HG02852 (cell line): ENCODE data around the gene APOBEC3F.
"Not testable (repeated sequence)": the region's sequence is repeated elsewhere in the genome, so short reads cannot be mapped to it uniquely, and the experiment has no call there.

Experiments used
- ATAC-seq: cut with Tn5 transposase; IDR thresholded peaks from one replicate; pipeline ENCODE4 v1.9.1; 2021; ENCODE audit warnings: mild to moderate bottlenecking, moderate library complexity; ENCODE audit not compliant: unreplicated experiment

Gene APOBEC3F

DNA sequence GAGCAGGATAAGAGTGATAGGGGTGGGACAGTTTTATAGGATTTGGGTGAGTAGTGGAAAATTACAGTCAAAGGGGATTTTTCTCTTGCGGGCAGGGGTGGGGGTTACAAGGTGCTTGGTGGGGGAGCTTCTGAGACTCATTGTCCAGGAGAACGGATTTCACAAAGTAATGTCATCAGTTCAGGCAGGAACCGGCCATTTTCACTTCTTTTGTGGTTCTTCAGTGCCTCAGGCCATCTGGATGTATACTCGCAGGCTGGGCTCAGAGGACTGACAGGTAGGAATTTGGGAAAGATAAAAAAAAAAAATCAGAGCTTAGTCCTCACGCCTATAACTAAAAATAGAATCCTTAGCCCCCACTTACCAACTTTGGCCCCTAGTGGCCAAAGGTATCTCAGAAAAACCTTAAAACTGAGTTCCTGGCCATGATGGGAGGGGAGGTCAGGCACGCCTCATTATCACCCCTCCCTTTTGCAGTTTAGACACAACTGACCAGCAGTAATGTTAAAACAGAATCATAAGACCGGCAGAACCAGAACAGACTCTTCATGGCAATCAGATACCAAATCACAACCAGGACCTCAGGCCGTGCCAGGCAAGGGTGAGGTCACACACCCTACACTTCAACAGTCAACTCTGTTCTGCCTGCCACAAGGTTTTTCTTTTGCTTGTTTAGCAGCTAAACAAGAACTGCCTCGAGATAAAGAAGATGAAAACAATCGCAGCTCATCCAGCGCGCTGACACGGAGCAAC is 27.5 kb downstream of the APOBEC3F start:
- no peak for ATAC-seq

DNA sequence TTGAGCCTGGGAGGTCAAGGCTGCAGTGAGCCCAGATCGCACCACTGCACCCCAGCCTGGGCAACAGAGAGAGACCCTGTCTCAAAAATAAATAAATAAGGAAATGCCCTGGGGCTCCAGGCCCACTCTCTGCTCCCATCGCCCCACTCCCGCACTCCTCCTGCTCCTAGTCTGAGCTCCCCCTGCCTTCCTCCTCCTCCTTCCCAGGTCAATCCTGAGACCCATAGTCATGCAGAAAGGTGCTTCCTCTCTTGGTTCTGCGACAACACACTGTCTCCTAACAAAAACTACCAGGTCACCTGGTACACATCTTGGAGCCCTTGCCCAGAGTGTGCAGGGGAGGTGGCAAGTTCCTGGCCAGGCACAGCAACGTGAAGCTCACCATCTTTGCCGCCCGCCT is 29.5 kb downstream of the APOBEC3F start:
- no peak for ATAC-seq

DNA sequence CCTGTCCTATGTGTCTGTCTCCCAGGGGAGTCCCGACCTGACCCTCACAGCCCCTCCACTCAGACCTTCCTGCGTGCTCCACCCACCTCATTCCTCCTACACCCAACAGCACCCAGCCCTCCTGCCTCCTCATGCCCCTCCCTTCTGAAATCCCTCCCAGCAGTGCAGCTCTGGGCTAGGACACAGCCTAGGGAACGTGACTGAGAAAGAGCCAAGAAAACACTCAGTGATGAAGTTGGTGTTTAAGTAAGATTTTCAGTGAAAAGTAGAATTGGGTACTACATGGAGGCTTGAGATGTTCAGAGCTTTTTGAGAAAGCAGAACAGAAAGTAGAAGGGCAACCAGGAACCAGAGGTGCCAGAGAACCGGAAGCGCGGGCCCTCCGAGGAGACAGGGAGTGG is 31.9 kb downstream of the APOBEC3F start:
- ATAC-seq: not testable (repeated sequence)

DNA sequence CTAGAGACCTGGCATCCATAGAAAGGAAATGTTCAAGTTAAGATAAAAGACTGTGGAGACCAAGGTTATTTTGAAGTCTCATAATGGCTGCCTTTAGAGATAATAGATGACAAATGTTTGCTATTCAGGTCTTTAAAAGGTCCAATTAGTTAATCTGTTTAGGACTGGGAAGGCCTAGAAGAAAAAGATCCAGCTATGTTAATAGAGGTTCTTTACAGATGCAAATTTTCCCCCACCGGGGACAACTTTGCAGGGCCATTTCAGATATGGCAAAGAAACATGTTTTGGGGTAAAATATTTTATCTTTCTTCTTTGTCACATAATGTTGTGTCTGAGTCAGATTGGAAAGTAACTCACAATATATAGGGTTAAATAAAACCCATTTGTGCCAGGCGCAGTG is 33.3 kb downstream of the APOBEC3F start:
- ATAC-seq: no peak

DNA sequence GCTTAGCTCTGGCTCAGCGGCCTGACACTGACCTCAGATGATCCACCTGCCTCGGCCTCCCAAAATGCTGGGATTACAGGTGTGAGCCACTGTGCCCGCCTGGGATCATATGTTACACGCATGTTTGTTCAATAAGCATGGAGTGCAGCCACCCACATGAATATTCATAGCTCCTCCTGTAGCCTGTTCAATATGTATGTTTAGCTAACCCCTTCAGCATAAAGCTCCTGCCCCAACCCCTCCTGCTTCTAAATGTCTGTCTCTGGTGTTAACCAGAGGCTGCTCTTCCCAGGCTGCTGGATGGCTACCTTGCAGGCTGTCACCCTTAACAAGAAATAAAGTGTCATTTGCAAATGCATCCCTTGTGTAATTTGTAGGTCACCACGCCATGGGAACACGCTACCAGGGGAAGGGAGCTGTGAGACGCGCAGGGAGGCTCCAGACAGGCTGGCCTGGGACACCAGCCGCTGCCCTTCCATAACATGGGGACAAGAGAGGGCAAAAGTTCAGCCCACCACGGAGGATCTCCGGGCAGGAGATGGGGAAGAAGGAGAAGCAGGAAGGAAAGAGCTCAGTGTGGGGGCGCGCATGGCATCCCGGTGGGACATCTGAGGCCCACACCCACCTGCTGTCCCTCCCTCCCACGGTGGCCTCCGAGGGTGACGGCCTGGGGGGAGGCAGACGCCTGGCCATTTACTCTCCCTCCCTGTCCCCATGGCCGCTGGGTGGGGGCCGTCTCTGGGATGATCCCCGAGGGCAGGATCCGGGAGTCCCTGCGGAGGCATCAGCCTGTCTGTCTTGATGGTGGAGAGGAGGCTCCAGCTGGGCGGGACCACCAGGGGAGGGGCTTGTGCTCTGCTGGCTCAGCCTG is 35.7 kb downstream of the APOBEC3F start:
- not testable (repeated sequence) for ATAC-seq

DNA sequence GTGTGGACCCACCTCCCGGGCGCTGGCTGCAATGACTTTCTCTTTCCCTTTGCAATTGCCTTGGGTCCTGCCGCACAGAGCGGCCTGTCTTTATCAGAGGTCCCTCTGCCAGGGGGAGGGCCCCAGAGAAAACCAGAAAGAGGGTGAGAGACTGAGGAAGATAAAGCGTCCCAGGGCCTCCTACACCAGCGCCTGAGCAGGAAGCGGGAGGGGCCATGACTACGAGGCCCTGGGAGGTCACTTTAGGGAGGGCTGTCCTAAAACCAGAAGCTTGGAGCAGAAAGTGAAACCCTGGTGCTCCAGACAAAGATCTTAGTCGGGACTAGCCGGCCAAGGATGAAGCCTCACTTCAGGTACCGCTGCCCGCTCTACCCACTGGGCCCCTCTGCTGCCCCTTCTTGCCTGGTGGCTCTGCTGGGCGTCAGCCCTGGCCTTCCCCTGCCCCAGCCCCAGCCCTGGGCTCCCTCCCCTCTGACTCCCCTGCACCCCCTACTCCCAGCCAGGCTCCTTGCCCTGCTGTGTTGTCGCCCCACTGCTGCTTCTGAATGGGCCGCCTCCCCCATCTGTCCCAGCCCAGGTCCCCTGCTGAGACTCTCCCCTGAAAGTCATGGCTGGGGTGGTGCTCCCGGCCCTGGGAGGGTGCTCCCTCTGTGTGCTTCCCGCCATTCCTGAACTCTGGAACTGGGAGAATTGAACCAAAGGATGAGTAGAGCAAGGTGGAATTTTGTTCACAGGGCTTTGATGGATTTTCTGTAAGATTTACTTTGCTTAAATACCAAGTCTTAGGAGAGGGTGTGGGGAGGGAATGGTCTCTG is 36.6 kb downstream of the APOBEC3F start, which contains the start of gene APOBEC3G:
Gene APOBEC3G, plus strand, starts transcription at position 250 of the 815 bp plus-strand sequence. Its CDS starts 87 bp downstream, at position 337.
- ATAC-seq: peak; percentile 74

DNA sequence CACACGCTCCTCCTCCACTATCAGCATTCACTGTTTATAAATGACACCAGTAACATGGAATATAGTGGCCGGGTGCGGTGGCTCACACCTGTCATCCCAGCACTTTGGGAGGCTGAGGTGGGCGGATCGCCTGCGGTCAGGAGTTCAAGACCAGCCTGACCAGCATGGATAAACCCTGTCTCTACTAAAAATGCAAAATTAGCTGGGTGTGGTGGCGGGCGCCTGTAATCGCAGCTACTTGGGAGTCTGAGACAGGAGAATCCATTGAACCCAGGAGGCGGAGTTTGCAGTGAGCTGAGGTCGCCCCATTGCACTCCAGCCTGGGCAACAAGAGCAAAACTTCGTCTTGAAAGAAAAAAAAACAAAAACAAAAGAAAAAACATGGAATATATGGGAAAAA is 37.2 kb downstream of the APOBEC3F start:
- not testable (repeated sequence) for ATAC-seq

DNA sequence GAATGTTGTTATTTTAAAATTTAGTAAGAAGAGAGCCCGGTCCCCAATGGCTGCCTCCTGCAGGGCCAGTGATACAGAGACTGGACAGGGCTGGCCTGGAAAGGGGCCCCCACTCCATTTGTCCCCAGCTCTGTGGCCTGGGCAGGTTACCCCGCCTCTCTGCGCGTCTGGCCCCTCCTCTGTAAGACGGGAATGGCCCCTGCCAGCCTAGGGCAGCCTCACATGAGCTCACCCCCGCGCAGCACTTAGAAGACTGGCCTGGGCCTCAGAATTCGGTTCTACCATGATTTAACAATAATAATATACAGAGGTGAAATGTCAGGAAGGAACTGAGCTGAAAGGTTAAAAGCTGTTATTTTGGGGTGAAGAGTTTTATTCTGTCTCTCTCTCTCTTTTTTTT is 37.7 kb downstream of the APOBEC3F start:
- no peak for ATAC-seq

DNA sequence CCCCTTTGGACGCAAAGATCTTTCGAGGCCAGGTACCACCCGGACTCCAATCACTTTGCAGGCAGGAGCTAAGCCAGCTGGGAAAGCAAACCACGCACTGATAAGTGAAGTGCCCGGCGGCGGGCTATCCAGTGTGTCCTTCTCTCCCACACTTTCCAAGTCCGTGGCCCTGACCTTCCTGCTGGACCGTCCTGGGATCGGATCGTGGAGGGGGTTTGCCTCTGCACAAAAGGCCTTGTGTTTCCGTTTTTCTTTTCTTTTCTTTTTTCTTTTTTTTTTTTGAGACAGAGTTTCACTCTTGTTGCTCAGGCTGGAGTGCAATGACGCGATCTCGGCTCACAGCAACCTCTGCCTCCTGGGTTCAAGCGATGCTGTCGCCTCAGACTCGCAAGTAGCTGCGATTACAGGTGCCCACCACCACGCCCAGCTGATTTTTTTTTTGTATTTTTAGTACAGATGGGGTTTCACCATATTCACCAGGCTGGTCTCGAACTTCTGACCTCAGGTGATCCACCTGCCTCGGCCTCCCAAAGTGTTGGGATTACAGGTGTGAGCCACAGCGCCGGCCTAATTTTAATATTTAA is 38.5 kb downstream of the APOBEC3F start:
- ATAC-seq: not testable (repeated sequence)

DNA sequence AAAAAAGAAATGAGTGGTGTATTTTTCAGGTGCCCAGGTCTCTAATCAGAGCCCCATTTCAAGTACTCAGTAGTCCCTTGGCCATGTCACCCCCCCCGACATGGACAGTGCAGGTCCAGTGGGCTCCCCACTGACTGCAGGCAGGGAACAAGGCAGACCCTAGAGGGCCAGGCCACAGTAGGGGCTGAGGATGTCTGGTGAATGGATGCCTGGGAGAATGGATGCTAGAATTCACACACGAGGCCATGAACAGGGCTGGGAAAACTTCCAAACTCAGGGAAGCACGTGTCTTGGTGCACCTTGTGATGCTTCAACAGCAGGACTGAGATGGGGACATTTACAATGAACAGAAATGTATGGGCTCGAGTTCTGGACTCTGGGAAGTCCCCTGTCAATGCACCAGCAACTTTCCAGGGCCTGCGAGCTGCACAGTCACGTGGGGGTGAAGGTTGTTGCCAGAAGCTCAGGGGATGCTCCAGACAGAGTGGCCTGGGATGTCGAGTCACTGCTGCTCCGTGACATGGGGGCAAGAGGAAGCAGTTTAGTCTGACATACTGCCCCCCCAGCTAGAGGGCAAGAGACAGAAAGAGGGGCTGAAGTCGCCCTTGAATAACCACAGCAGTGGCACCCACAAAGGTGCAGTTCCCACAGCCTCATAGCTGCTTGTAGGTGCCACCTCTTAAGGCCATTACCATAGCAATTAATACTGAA is 39.5 kb downstream of the APOBEC3F start:
- ATAC-seq: no peak

DNA sequence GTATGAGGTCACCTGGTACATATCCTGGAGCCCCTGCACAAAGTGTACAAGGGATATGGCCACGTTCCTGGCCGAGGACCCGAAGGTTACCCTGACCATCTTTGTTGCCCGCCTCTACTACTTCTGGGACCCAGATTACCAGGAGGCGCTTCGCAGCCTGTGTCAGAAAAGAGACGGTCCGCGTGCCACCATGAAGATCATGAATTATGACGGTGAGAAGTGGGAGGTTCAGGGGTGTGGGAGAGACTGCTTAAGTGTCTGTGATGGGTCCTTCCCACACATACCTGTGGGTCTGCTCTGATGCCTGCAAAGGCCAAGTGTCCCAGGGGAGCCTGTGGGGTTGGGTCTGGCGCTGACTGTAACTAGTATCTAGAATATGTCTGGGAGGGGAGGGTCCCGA is 40.4 kb downstream of the APOBEC3F start:
- no peak for ATAC-seq

DNA sequence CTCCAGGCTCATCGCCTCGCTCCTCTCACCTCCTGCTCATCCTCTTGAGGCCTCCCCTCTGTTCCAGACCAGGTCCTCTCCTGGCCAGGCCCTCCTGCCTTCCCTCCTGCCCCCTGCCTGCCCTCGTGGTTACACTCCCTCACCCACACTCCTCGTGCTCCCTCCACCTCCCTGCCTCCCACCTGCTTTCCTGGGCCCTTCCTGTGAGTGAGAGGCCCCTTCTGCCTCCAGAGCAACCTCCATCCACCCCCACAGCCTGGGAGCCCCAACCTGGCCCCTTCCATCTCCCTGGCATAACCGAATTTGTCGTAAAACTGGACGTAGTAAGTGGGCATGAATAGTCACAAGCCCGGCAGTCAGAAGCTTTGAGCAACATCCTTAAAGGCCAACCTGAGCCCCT is 40.9 kb downstream of the APOBEC3F start:
- ATAC-seq: no peak

DNA sequence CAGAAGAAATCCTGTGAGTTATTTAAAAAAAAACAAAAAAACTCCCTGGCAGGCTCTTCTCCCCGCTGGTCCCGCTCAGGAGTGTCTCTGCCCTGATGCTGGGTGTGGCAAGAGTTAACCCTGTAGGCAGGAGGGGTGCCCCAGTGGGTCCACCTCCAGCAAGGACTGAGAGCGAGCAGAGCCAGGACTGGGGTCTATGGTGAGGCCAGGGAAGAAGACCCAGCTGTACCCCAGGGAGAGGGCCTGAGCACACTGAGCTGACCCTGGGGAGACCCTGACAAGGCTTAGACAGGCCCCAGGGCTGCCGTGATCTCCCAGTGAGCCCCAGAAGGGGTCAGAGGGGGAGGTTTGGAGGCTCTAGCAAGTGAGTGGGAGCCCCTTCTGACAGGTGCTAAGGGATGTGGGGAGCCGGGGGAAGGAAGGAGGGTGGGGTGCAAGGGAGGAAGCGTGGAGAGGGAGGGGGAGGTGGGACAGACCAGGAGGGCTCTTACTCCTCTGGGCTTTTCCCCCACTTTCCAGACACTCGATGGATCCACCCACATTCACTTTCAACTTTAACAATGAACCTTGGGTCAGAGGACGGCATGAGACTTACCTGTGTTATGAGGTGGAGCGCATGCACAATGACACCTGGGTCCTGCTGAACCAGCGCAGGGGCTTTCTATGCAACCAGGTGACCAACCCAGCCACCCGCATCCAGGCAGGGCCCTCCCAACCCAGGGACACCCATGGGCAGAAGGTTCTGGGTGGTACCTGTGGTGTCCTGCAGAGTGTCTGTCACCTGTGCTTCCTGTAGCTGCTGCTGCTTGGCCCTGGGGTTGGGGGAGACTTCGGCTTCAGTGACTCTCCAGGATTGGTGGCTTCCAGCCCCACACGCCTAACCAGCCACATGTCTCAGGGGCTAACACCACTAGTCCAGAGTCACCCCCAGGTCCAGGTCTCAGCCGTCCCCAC is 42.8 kb downstream of the APOBEC3F start:
- no peak for ATAC-seq

DNA sequence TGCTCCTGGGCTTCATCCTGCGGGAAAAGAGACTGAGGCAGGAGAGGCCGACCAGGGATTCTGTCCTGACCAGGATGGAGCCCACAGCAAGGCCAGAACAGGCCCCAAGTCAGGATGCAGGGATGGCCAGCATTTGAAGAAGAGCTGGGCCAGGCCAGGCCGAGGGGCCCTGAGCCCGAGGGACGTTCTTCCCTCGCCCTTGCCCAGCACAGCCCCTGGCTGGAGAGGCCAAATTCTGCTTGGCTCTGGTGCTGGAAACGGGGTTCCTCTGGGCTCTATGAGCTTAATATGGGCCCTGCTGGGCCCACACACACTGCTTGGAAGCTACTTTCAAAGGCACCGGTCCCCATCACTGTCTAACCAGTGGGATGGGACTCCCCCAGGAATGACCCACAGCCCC is 44.0 kb downstream of the APOBEC3F start:
- no peak for ATAC-seq

DNA sequence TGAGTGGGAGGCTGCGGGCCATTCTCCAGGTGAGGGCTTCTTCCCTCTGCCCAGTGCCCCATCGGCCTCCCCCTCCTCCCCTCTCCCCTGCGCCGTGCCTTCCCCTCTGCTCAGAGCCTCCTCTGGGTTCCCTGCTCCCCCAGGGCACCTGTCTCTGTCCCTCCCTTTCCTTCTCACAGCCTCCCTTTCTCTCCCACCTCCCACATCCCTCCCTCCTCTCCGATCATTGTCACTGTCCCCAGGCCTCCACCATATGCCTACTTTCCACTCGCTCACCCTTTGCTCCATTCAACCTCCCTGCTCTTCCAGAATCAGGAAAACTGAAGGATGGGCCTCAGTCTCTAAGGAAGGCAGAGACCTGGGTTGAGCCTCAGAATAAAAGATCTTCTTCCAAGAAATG is 46.4 kb downstream of the APOBEC3F start:
- no peak for ATAC-seq

DNA sequence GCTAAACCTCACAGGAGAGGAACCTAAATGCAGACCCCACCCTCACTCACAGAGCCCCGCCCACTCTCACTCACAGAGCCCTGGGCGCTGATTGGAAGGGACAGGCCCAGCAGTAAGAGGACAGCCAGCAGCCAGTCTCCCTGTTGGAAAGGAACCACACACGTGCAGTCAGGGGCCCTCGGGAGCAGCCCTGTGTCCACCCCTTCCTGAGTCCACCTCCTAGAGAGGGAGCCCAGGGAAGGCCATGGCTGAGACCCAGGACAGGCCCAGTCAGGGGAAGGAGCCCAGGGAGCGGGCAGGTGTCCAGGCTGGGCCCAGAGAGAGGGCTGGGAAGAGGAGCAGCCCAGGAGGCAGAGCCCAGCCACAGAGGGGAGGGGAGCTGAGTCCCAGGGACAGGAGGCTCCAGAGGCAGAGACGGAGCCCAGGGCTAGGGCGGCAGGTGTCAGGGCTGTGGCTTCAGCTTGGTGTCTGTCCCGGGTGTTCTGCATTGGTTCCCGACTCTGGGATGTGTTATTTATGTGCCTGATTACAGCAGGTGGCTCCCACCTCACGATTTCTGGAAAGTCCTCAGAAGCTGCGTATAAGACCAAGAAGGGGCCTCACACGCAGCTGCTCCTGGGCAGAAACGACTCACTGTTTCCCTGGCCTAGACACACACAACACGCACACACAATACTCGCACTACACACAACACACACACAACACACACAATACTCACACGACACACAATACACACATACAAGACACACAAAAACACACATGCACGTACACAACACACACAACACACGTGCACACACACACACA is 47.4 kb downstream of the APOBEC3F start:
- ATAC-seq: no peak

DNA sequence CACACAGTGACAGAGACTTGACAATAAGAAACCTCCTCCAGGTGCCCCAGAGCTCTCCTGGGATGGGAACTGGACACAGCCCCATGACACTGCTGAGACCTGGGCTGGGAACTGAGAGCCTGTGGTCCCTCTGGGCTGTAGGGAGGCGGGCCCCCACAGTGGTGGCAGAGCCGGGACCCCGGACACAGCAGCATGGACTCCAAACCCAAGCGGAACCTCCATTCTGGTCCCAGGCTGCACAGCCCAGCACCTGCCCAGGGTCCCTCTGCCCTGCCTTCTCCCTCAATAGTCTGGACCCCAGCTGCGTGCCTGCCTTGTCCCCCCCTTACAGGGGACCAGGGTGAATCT is 48.0 kb downstream of the APOBEC3F start:
- no peak for ATAC-seq

DNA sequence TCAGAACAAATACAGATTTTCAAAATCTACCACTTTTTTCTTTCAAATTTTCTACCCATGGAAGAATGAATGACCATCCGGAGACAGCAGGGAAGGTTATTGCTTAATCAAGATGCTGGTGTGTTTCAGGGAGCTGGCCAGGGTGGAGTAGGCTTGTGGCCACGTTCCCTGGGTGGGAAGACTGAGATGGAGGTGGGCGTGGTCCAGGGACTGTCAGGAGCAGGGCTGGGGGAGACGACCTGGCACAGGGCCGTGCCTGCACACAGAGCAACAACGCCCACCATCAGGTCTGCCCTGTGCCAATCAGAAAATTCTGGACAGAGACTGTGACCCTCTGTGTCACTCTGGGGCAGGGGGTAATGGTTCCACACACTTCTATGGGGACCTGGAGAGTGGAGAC is 49.3 kb downstream of the APOBEC3F start:
- ATAC-seq: no peak
